ENCODE results near the gene SMARCB1.

- TF ChIP-seq CTCF (conservative IDR thresholded peaks at IDR 0.05; ENCODE audit: low read depth, low read length), result no peak
- no peak for TF ChIP-seq EZH2 (IDR thresholded peaks at IDR 0.05; ENCODE audit: borderline replicate concordance, low read depth, low read length, poor library complexity, severe bottlenecking)
These were observed 11.8 kb upstream of the SMARCB1 start for GRCh38 chr22:23774922-23775436.
